ENCODE data around the gene CDK5RAP2.
"Not testable (repeated sequence)": the region's sequence is repeated elsewhere in the genome, so short reads cannot be mapped to it uniquely, and the experiment has no call there.

CDK5RAP2 gene

GRCh38 chr9:120580051-120580896 lies at the start of gene CDK5RAP2:
CDK5RAP2 (minus strand) TSS chr9:120580167; CDS start chr9:120579978, 189 bp downstream.
- peak; percentile 93 for DNase-seq (ENCODE audit: low spot score)

- not testable (repeated sequence) for DNase-seq (ENCODE audit: low spot score)
Observed at GRCh38 chr9:120628925-120629497, 49.0 kb upstream of the CDK5RAP2 start.

GRCh38 chr9:120628207-120628924 lies 48.4 kb upstream of the CDK5RAP2 start:
- no peak for DNase-seq (ENCODE audit: low spot score)

GRCh38 chr9:120627073-120627472 lies 47.1 kb upstream of the CDK5RAP2 start:
- DNase-seq (ENCODE audit: low spot score): no peak

GRCh38 chr9:120626512-120626911 lies 46.5 kb upstream of the CDK5RAP2 start:
- no peak for DNase-seq (ENCODE audit: low spot score)

GRCh38 chr9:120625222-120625621 lies 45.3 kb upstream of the CDK5RAP2 start:
- DNase-seq (ENCODE audit: low spot score): no peak

- no peak for DNase-seq (ENCODE audit: low spot score)
Observed at GRCh38 chr9:120622790-120623189, 42.8 kb upstream of the CDK5RAP2 start.

GRCh38 chr9:120621941-120622340 lies 42.0 kb upstream of the CDK5RAP2 start:
- no peak for DNase-seq (ENCODE audit: low spot score)

- no peak for DNase-seq (ENCODE audit: low spot score)
Observed at GRCh38 chr9:120619751-120620655, 40.0 kb upstream of the CDK5RAP2 start.

GRCh38 chr9:120616966-120617935 lies 37.3 kb upstream of the CDK5RAP2 start:
- DNase-seq (ENCODE audit: low spot score): no peak

- no peak for DNase-seq (ENCODE audit: low spot score)
Observed at GRCh38 chr9:120612218-120612617, 32.3 kb upstream of the CDK5RAP2 start.

- DNase-seq (ENCODE audit: low spot score): no peak
Observed at GRCh38 chr9:120611690-120612068, 31.7 kb upstream of the CDK5RAP2 start.

- no peak for DNase-seq (ENCODE audit: low spot score)
Observed at GRCh38 chr9:120610975-120611689, 31.2 kb upstream of the CDK5RAP2 start.

- no peak for DNase-seq (ENCODE audit: low spot score)
Observed at GRCh38 chr9:120609636-120610035, 29.7 kb upstream of the CDK5RAP2 start.

GRCh38 chr9:120608421-120608820 lies 28.5 kb upstream of the CDK5RAP2 start:
- no peak for DNase-seq (ENCODE audit: low spot score)

- DNase-seq (ENCODE audit: low spot score): no peak
Observed at GRCh38 chr9:120603591-120603990, 23.6 kb upstream of the CDK5RAP2 start.

- no peak for DNase-seq (ENCODE audit: low spot score)
Observed at GRCh38 chr9:120603010-120603409, 23.0 kb upstream of the CDK5RAP2 start.

- DNase-seq (ENCODE audit: low spot score): no peak
Observed at GRCh38 chr9:120593955-120594277, 13.9 kb upstream of the CDK5RAP2 start.

- no peak for DNase-seq (ENCODE audit: low spot score)
Observed at GRCh38 chr9:120593250-120593954, 13.4 kb upstream of the CDK5RAP2 start.

Data from left forelimb (tissue), 1 donor.